Activated T-cell treated with anti-CD3 and anti-CD28 coated beads, Interleukin-2, amount 50 U/mL, for 72 hours (primary cell): ENCODE data around the gene SV2A. TPM values are rescaled to one million over a fixed set of nuclear protein-coding genes. Genes with fewer than 3 reads are reported as not detected.
"Not testable (repeated sequence)": the region's sequence is repeated elsewhere in the genome, so short reads cannot be mapped to it uniquely, and the experiment has no call there.

ENCODE experiments used
- ATAC-seq, 2 donors: fragments of 150-1000 bp; cut with Tn5 transposase; replicated peaks in 1 of 2; 2 replicates each; pipeline ENCODE4 v1.10.0; 2021; ENCODE audit warnings: moderate library complexity in 2 of 2, mild to moderate bottlenecking in 1 of 2
- DNase-seq, 2 donors: peaks; one replicate each; pipeline ENCODE4 v3.0.0; 2021 to 2022; ENCODE audit warnings: mixed read lengths in 1 of 2
- H3K27ac Mint-ChIP-seq: one replicate; pipeline ENCODE4 v1.8.0; 2022; ENCODE audit warnings: mild to moderate bottlenecking, moderate library complexity, mixed read lengths
- H3K27me3 Mint-ChIP-seq: one replicate; pipeline ENCODE4 v1.8.0; 2022; ENCODE audit warnings: low read depth, mixed read lengths
- H3K36me3 Mint-ChIP-seq, 2 donors: one replicate each; pipeline ENCODE4 v1.8.0; 2022; ENCODE audit warnings: mixed read lengths in 2 of 2, mild to moderate bottlenecking in 1 of 2; ENCODE audit not compliant: insufficient read depth in 2 of 2
- H3K4me1 Mint-ChIP-seq: one replicate; pipeline ENCODE4 v1.8.0; 2022; ENCODE audit warnings: low read depth, mixed read lengths
- H3K4me3 Mint-ChIP-seq, 2 donors: one replicate each; pipeline ENCODE4 v1.8.0; 2022; ENCODE audit warnings: mild to moderate bottlenecking in 2 of 2, mixed read lengths in 2 of 2, moderate library complexity in 2 of 2
- H3K9me3 Mint-ChIP-seq, 2 donors: one replicate each; pipeline ENCODE4 v1.8.0; 2022; ENCODE audit warnings: mixed read lengths in 2 of 2
- total RNA-seq, 2 donors: library from RNA; stranded (reverse); gene quantifications; one replicate each; pipeline ENCODE4 v1.2.3, GENCODE V29; 2022

SV2A gene
- total RNA-seq, 2 donors from 2014 or later = 13.0 to 14.8 TPM

- H3K36me3 Mint-ChIP-seq, DNase-seq, H3K4me1 Mint-ChIP-seq, H3K27me3 Mint-ChIP-seq, ATAC-seq, H3K4me3 Mint-ChIP-seq, H3K9me3 Mint-ChIP-seq, H3K27ac Mint-ChIP-seq: not testable (repeated sequence)
These were observed 44.6 kb downstream of the SV2A start for GRCh38 chr1:149873060-149873459.

- H3K36me3 Mint-ChIP-seq, H3K27ac Mint-ChIP-seq, H3K4me3 Mint-ChIP-seq, H3K9me3 Mint-ChIP-seq, H3K27me3 Mint-ChIP-seq, H3K4me1 Mint-ChIP-seq, DNase-seq: not testable (repeated sequence)
- peak in 1 of 2 donors; percentile 17 for ATAC-seq
These were observed 50.8 kb downstream of the SV2A start for GRCh38 chr1:149866887-149867286.

GRCh38 chr1:149861497-149862054, 56.1 kb downstream of the SV2A start:
- DNase-seq, H3K9me3 Mint-ChIP-seq, H3K4me1 Mint-ChIP-seq, H3K4me3 Mint-ChIP-seq, H3K27ac Mint-ChIP-seq, H3K36me3 Mint-ChIP-seq, ATAC-seq, H3K27me3 Mint-ChIP-seq: not testable (repeated sequence)

- not testable (repeated sequence) for H3K4me3 Mint-ChIP-seq, H3K27ac Mint-ChIP-seq, H3K36me3 Mint-ChIP-seq, H3K27me3 Mint-ChIP-seq, DNase-seq, H3K4me1 Mint-ChIP-seq, H3K9me3 Mint-ChIP-seq
- peak; percentile 77 to 79 for ATAC-seq
These were observed 56.8 kb downstream of the SV2A start for GRCh38 chr1:149860684-149861496.

- H3K4me1 Mint-ChIP-seq, DNase-seq, H3K9me3 Mint-ChIP-seq, H3K4me3 Mint-ChIP-seq, H3K27ac Mint-ChIP-seq, H3K36me3 Mint-ChIP-seq, H3K27me3 Mint-ChIP-seq: not testable (repeated sequence)
- peak; percentile 24 to 33 for ATAC-seq
These were observed 57.4 kb downstream of the SV2A start for GRCh38 chr1:149860271-149860670.

Other genes starting within 250 kb of the SV2A start
- gene FCGR1A, start 135.2 kb downstream of the SV2A start, total RNA-seq = not detected
- 10 to 100 TPM; 26.9 to 29.4 TPM for gene BOLA1, start 18.3 kb downstream of the SV2A start, total RNA-seq
- gene SF3B4, start 10.0 kb upstream of the SV2A start, total RNA-seq = 10 to 100 TPM; 59.7 to 74.4 TPM
- 1 to 10 TPM; 6.9 to 9.2 TPM for gene MTMR11, start 19.0 kb upstream of the SV2A start, total RNA-seq
- 10 to 100 TPM; 30.3 to 34.8 TPM for gene OTUD7B, start 92.9 kb upstream of the SV2A start, total RNA-seq
- 10 to 100 TPM; 32.4 to 35.4 TPM for gene VPS45, start 149.9 kb upstream of the SV2A start, total RNA-seq
- 10 to 100 TPM; 21.9 to 42.7 TPM for gene PLEKHO1, start 232.1 kb upstream of the SV2A start, total RNA-seq